Gastrocnemius medialis (tissue), 4 donors: ENCODE data around the gene BARX2. TPM values are rescaled to one million over a fixed set of nuclear protein-coding genes. Genes with fewer than 3 reads are reported as not detected.

Source experiments
- ATAC-seq, 2 donors: fragments of 150-250 bp; one replicate each; pipeline ENCODE4 v1.9.1; 2016
- DNase-seq, 2 donors: peaks; one replicate each; pipeline ENCODE4 v3.0.0-alpha.2; 2019
- H3K27ac ChIP-seq, 4 donors: fragments of 200-600 bp; sonication (generic); 1 replicate in 1 of 4; 2 replicates in 3 of 4; pipeline ENCODE4 v1.5.1; 2016 to 2018; ENCODE audit warnings: mild to moderate bottlenecking in 2 of 4, moderate library complexity in 1 of 4
- H3K27me3 ChIP-seq, 3 donors: fragments of 200-600 bp; sonication (generic) in 2 of 3; 1 replicate in 1 of 3; 2 replicates in 2 of 3; pipeline versions ENCODE4 v1.5.1 to v1.6.0; 2016 to 2019; ENCODE audit warnings: mild to moderate bottlenecking in 1 of 3, moderate library complexity in 1 of 3
- H3K36me3 ChIP-seq, 2 donors: fragments of 200-600 bp; sonication (generic) in 1 of 2; one replicate each; pipeline ENCODE4 v1.5.1; 2017 to 2018
- H3K4me1 ChIP-seq, 2 donors: fragments of 200-600 bp; sonication (generic) in 1 of 2; one replicate each; pipeline ENCODE4 v1.5.1; 2016 to 2017; ENCODE audit warnings: mild to moderate bottlenecking in 2 of 2
- H3K4me3 ChIP-seq, 4 donors: fragments of 200-600 bp; sonication (generic) in 3 of 4; 1 replicate in 1 of 4; 2 replicates in 3 of 4; pipeline ENCODE4 v1.5.1; 2016 to 2019; ENCODE audit warnings: mild to moderate bottlenecking in 2 of 4
- H3K9me3 ChIP-seq, 3 donors: fragments of 200-600 bp; sonication (generic) in 2 of 3; 1 replicate in 1 of 3; 2 replicates in 2 of 3; pipeline ENCODE4 v1.5.1; 2016 to 2019
- POLR2A ChIP-seq, 2 donors: fragments of 450-650 bp; IDR thresholded peaks; one replicate each; pipeline ENCODE4 v1.6.1; 2017; ENCODE audit warnings: antibody characterized with exemption in 2 of 2, mild to moderate bottlenecking in 2 of 2, moderate library complexity in 2 of 2
- in situ Hi-C, 4 donors: fragments of 200-750 bp; cut with MboI; loops; one replicate each; pipeline versions ENCODE4 v1.15.0 to v1.8.0; 2017; ENCODE audit warnings: low sequenced_read_pairs in 4 of 4
- intact Hi-C: fragments of 100-400 bp; cut with DNase I; formaldehyde crosslinking; loops from one replicate; pipeline ENCODE4 v1.15.1; 2023; ENCODE audit warnings: low total_unique reads
- total RNA-seq, 4 donors: library from RNA; depleted of rRNA; stranded (reverse); fragments of >200 nt; gene quantifications; one replicate each; pipeline versions ENCODE4 v1.1.0 to v1.2.3, GENCODE V29; 2016
- TF ChIP-seq, protein P1 (sequence below), 5 experiments: fragments of 450-650 bp in 3 of 5; fragments of 200-600 bp in 2 of 5; sonication (generic) in 2 of 5; IDR thresholded peaks in 4 of 5; conservative IDR thresholded peaks in 1 of 5; 1 replicate in 4 of 5; 2 replicates in 1 of 5; pipeline ENCODE4 v1.5.1; 2016 to 2019; ENCODE audit warnings: antibody characterized with exemption in 5 of 5, mild to moderate bottlenecking in 3 of 5, moderate library complexity in 3 of 5

Gene BARX2
- total RNA-seq, 4 donors from 2014 or later = 1.2 to 4.4 TPM; not detected in 2

DNA sequence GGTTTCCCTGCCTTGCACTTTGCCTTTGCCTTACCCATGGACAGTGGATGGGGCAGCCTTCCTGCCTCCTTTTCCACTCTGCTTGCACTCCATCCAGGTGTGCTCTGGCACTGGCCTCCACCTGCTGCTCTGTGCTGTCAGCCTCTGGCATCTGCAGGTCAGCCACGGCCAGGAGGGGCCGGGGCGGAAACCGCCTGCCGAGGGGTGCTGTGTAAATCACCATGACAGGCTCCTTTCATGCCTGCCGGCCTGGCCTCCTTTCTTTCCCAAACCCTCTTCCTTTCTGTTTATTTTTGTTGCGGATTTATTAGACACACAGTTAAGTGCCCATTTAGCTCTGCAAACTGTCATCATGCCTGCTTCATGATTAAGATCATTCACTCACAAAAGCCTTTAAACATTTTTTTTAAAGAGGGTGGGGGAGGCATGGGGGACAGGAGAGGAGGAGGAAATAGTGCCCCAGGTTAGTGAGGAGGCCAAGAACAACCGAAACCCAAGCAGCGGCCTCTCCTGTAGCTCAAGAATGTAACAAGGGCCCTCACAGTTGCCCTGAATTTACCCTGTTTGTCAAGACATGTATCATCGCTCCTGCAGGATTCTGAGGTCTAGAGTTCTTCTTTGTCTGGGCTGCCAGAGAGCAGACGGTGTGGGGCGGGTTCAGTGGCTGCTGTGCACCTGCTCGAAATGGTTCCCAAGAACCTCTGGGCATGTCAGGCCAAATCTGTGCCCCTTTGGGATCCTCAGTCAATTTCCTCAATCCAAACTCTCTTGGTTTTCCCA is 83.3 kb downstream of the BARX2 start:
- no peak for DNase-seq
- intact Hi-C loops = no loop called here
- ATAC-seq = no peak
- Histone ChIP-seq H3K36me3 (no peaks in the 10 kb centered on the region), H3K4me3 (no peak overlapping the region), H3K4me1 (no peaks in the 10 kb centered on the region), H3K27ac (no peak overlapping the region), H3K27me3 (no peaks in the 10 kb centered on the region), H3K9me3 (no peaks in the 10 kb centered on the region)
- TF ChIP-seq, protein P1, sequence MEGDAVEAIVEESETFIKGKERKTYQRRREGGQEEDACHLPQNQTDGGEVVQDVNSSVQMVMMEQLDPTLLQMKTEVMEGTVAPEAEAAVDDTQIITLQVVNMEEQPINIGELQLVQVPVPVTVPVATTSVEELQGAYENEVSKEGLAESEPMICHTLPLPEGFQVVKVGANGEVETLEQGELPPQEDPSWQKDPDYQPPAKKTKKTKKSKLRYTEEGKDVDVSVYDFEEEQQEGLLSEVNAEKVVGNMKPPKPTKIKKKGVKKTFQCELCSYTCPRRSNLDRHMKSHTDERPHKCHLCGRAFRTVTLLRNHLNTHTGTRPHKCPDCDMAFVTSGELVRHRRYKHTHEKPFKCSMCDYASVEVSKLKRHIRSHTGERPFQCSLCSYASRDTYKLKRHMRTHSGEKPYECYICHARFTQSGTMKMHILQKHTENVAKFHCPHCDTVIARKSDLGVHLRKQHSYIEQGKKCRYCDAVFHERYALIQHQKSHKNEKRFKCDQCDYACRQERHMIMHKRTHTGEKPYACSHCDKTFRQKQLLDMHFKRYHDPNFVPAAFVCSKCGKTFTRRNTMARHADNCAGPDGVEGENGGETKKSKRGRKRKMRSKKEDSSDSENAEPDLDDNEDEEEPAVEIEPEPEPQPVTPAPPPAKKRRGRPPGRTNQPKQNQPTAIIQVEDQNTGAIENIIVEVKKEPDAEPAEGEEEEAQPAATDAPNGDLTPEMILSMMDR (IDR thresholded peaks at IDR 0.05 in 4 of 5, conservative IDR thresholded peaks at IDR 0.05 in 1 of 5) = no peak
- no peak for TF ChIP-seq POLR2A (IDR thresholded peaks at IDR 0.05)
- in situ Hi-C loops = no loop called here

DNA sequence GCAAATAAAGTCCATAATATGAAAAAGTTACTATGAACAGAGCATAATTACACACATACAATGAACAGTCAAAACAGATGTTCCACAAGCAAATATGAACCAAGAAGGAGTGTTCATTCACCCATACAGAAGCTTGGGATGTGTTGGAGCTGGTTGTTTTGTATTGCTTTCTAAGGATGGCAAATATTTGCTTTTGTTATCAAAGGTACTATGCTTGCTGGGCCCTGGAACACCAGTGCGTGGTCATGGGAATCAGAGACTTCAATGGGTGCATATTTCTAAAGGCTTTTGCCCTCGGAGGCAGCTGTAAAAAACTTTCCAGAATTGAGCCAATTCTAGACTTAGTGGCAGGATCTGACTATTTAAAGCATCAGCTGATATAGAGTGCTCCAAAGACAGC is 85.1 kb downstream of the BARX2 start:
- in situ Hi-C loops = no loop called here
- TF ChIP-seq, protein P1 (IDR thresholded peaks at IDR 0.05 in 4 of 5, conservative IDR thresholded peaks at IDR 0.05 in 1 of 5) = no peak
- no peak for TF ChIP-seq POLR2A (IDR thresholded peaks at IDR 0.05)

DNA sequence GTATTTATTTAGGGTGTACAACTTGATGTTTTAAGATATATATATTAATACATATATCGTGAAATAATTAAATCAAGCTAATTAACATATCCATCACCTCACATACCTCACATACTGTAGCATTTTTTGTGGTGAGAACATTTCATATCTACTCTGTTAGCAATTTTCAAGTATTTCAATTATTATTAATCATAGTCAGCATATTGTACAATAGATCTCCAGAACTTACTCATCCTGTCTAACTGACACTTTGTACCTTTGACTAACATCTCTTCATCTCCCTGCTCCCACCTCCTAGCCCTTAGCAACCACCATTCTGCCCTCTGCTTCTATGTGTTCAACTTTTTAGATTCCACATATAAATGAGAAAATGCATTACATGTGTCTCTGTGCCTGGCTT is 108.4 kb downstream of the BARX2 start:
- ATAC-seq (no peak), DNase-seq (no peak)
- Histone ChIP-seq H3K27me3 (no peaks in the 10 kb centered on the region), H3K9me3 (no peaks in the 10 kb centered on the region), H3K4me3 (no peak overlapping the region), H3K36me3 (no peaks in the 10 kb centered on the region), H3K4me1 (no peaks in the 10 kb centered on the region), H3K27ac (no peak overlapping the region)
- TF ChIP-seq, protein P1 (IDR thresholded peaks at IDR 0.05 in 4 of 5, conservative IDR thresholded peaks at IDR 0.05 in 1 of 5) = no peak
- in situ Hi-C loops = no loop called here
- intact Hi-C loops = no loop called here

More for the DNA sequence above, 85.1 kb downstream of the BARX2 start:
- H3K4me1 ChIP-seq = no peaks in the 10 kb centered on the region
- H3K4me3 ChIP-seq = no peak overlapping the region
- no peak for ATAC-seq
- DNase-seq = no peak
- no peaks in the 10 kb centered on the region for H3K27me3 ChIP-seq
- H3K9me3 ChIP-seq = no peaks in the 10 kb centered on the region
- no peak overlapping the region for H3K27ac ChIP-seq
- intact Hi-C loops = no loop called here
- no peaks in the 10 kb centered on the region for H3K36me3 ChIP-seq

DNA sequence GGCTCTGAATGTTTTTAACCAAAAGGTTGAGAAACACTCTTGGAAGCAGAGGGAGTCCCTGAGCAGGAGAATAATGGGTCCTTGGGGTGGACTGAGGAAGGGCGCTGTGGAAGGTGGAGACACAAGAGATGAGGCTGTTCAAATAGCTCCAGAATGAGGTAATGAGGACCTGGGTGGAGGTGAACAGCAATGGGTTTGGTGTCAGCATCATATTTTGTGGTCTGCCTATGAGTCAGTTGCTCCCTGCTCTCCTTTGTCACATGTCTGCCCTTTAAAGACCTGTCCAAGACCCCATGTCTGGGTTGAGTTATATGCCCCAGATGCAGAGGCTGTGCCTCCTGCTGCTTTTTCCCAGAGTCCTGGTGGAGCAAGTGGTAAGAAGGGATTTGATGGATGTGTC is 113.6 kb downstream of the BARX2 start:
- no peak for DNase-seq
- intact Hi-C loops (no loop called here), in situ Hi-C loops (no loop called here)
- Histone ChIP-seq H3K4me1 (no peaks in the 10 kb centered on the region), H3K4me3 (no peak overlapping the region), H3K27ac (no peak overlapping the region), H3K9me3 (no peaks in the 10 kb centered on the region), H3K36me3 (no peaks in the 10 kb centered on the region), H3K27me3 (no peaks in the 10 kb centered on the region)
- TF ChIP-seq, protein P1 (IDR thresholded peaks at IDR 0.05 in 4 of 5, conservative IDR thresholded peaks at IDR 0.05 in 1 of 5) = no peak
- TF ChIP-seq POLR2A (IDR thresholded peaks at IDR 0.05) = no peak
- no peak for ATAC-seq

DNA sequence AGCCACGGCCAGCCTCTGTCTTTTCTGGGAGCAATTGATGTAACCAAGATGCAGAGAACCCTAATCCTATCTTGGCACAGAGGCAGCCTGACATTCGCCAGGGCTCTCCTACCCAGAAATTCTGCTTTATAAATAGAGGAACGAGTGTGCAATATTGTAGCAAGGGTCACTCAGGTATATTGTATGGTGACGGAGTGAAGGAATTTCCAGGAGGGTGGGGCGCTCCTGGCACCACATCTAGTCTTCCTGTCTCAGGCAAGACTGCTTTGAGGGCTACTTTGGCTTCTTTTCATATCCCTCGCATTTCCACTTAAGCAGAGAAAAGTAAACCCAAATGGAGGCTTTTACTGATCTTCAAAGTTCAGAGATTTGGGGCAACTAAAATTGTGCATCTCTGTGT is 114.4 kb downstream of the BARX2 start:
- in situ Hi-C loops (no loop called here), intact Hi-C loops (no loop called here)
- H3K36me3 ChIP-seq = no peaks in the 10 kb centered on the region
- H3K27me3 ChIP-seq = no peaks in the 10 kb centered on the region
- H3K4me3 ChIP-seq = no peak overlapping the region
- DNase-seq = no peak
- H3K27ac ChIP-seq = no peak overlapping the region
- ATAC-seq = no peak
- H3K4me1 ChIP-seq = no peaks in the 10 kb centered on the region
- TF ChIP-seq, protein P1 (IDR thresholded peaks at IDR 0.05 in 4 of 5, conservative IDR thresholded peaks at IDR 0.05 in 1 of 5) = no peak
- TF ChIP-seq POLR2A (IDR thresholded peaks at IDR 0.05) = no peak
- no peaks in the 10 kb centered on the region for H3K9me3 ChIP-seq
